ENCODE results near the gene PRSS33.

The PRSS33 gene

GRCh38 chr16:2787406-2787805, at the start of gene PRSS33:
Gene PRSS33 (minus strand): TSS chr16:2787560. CDS start chr16:2786547, 1,013 bp downstream.
- Histone ChIP-seq H3K4me3 (ENCODE audit: insufficient read depth, low read length, poor library complexity, severe bottlenecking) (no peak within 1 kb of the TSS), H2AFZ (ENCODE audit: low read depth, low read length, severe bottlenecking) (no peak within 1 kb of the TSS), H3K9me2 (replicated peaks; ENCODE audit: insufficient read depth, low read length) (no peaks in the 10 kb centered on the region), H3K9me3 (ENCODE audit: insufficient read depth, low read length) (no peaks in the 10 kb centered on the region), H3K4me2 (ENCODE audit: low read depth, low read length, poor library complexity, severe bottlenecking) (no peak within 1 kb of the TSS), H3F3A (ENCODE audit: insufficient read depth) (no peaks in the 10 kb centered on the region), H4K20me1 (ENCODE audit: low read depth, low read length) (no peaks in the 10 kb centered on the region), H3K27me3 (ENCODE audit: low read length) (no peaks in the 10 kb centered on the region), H3K79me2 (ENCODE audit: insufficient read depth, low read length) (no peaks in the 10 kb centered on the region), H3K9ac (ENCODE audit: low read length) (no peak within 1 kb of the TSS), H3K36me3 (ENCODE audit: low read length) (no peaks in the 10 kb centered on the region), H3K27ac (ENCODE audit: low read depth, low read length) (no peak within 1 kb of the TSS)
- TF ChIP-seq CTCF (IDR thresholded peaks at IDR 0.05; ENCODE audit: insufficient read depth, low read length, poor library complexity, severe bottlenecking) (no peak), EZH2phosphoT487 (conservative IDR thresholded peaks at IDR 0.05; ENCODE audit: low read length) (no peak)

- H3K4me3 ChIP-seq (ENCODE audit: insufficient read depth, low read length, poor library complexity, severe bottlenecking): no peak overlapping the region
- H3K27me3 ChIP-seq (ENCODE audit: low read length): no peaks in the 10 kb centered on the region
Measured at GRCh38 chr16:2836646-2837508, 49.5 kb upstream of the PRSS33 start.

GRCh38 chr16:2835638-2836493, 48.5 kb upstream of the PRSS33 start:
- no peaks in the 10 kb centered on the region for H3K9me2 ChIP-seq (replicated peaks; ENCODE audit: insufficient read depth, low read length)
- no peaks in the 10 kb centered on the region for H3F3A ChIP-seq (ENCODE audit: insufficient read depth)
- no peak overlapping the region for H3K27ac ChIP-seq (ENCODE audit: low read depth, low read length)
- H3K27me3 ChIP-seq (ENCODE audit: low read length): no peaks in the 10 kb centered on the region
- H3K79me2 ChIP-seq (ENCODE audit: insufficient read depth, low read length): no peaks in the 10 kb centered on the region
- no peaks in the 10 kb centered on the region for H3K36me3 ChIP-seq (ENCODE audit: low read length)
- H3K4me2 ChIP-seq (ENCODE audit: low read depth, low read length, poor library complexity, severe bottlenecking): no peak overlapping the region
- TF ChIP-seq CTCF (IDR thresholded peaks at IDR 0.05; ENCODE audit: insufficient read depth, low read length, poor library complexity, severe bottlenecking) (no peak), EZH2phosphoT487 (conservative IDR thresholded peaks at IDR 0.05; ENCODE audit: low read length) (no peak)
- no peak overlapping the region for H3K4me3 ChIP-seq (ENCODE audit: insufficient read depth, low read length, poor library complexity, severe bottlenecking)
- H2AFZ ChIP-seq (ENCODE audit: low read depth, low read length, severe bottlenecking): no peak overlapping the region
- H3K9me3 ChIP-seq (ENCODE audit: insufficient read depth, low read length): no peaks in the 10 kb centered on the region
- H4K20me1 ChIP-seq (ENCODE audit: low read depth, low read length): no peaks in the 10 kb centered on the region
- H3K9ac ChIP-seq (ENCODE audit: low read length): no peak overlapping the region

More at GRCh38 chr16:2836646-2837508, 49.5 kb upstream of the PRSS33 start:
- no peak overlapping the region for H3K4me2 ChIP-seq (ENCODE audit: low read depth, low read length, poor library complexity, severe bottlenecking)
- no peaks in the 10 kb centered on the region for H4K20me1 ChIP-seq (ENCODE audit: low read depth, low read length)
- no peak overlapping the region for H3K9ac ChIP-seq (ENCODE audit: low read length)
- H3K27ac ChIP-seq (ENCODE audit: low read depth, low read length): no peak overlapping the region
- H3K9me2 ChIP-seq (replicated peaks; ENCODE audit: insufficient read depth, low read length): no peaks in the 10 kb centered on the region
- TF ChIP-seq CTCF (IDR thresholded peaks at IDR 0.05; ENCODE audit: insufficient read depth, low read length, poor library complexity, severe bottlenecking) (no peak), EZH2phosphoT487 (conservative IDR thresholded peaks at IDR 0.05; ENCODE audit: low read length) (no peak)
- no peaks in the 10 kb centered on the region for H3K36me3 ChIP-seq (ENCODE audit: low read length)
- no peaks in the 10 kb centered on the region for H3F3A ChIP-seq (ENCODE audit: insufficient read depth)
- no peaks in the 10 kb centered on the region for H3K79me2 ChIP-seq (ENCODE audit: insufficient read depth, low read length)
- H2AFZ ChIP-seq (ENCODE audit: low read depth, low read length, severe bottlenecking): no peak overlapping the region
- no peaks in the 10 kb centered on the region for H3K9me3 ChIP-seq (ENCODE audit: insufficient read depth, low read length)

Data from SU-DHL-6 (cell line).